GM21423 (cell line): Measurements from ENCODE around the gene AKAP6.

Experiments used
- ATAC-seq: cut with Tn5 transposase; IDR thresholded peaks from one replicate; pipeline ENCODE4 v1.9.1; 2021; ENCODE audit warnings: mild to moderate bottlenecking, moderate library complexity; ENCODE audit not compliant: unreplicated experiment

The AKAP6 gene

GRCh38 chr14:32883188-32883587 lies 554.1 kb downstream of the AKAP6 start:
- ATAC-seq: no peak
